Calu3 (cell line): Measurements from ENCODE around the gene RETREG1. TPM values are rescaled to one million over a fixed set of nuclear protein-coding genes. Genes with fewer than 3 reads are reported as not detected.
A peak's percentile ranks its signal among the peaks of the same experiment; 100 is the strongest.

Source experiments
- BruUV-seq: library from RNA; stranded (reverse); fragments of 400-500 nt; replicated peaks from 2 replicates; lab custom pipeline; 2021; lab: Mats Ljungman, UMichigan
- CTCF ChIA-PET: fragments of 300-600 bp; sonication (Branson Sonifier 250); formaldehyde crosslinking; loops from one replicate; lab custom pipeline; 2022; ENCODE audit warnings: antibody characterized with exemption; lab: Charles Lee
- DNase-seq: peaks from one replicate; pipeline ENCODE4 v3.0.0; 2022
- H3K27ac Mint-ChIP-seq: one replicate; pipeline ENCODE4 v1.8.0; 2022; ENCODE audit warnings: mixed read lengths; ENCODE audit not compliant: unreplicated experiment
- H3K27me3 Mint-ChIP-seq: one replicate; pipeline ENCODE4 v1.8.0; 2022; ENCODE audit warnings: mixed read lengths; ENCODE audit not compliant: unreplicated experiment
- H3K36me3 Mint-ChIP-seq: one replicate; pipeline ENCODE4 v1.8.0; 2022; ENCODE audit warnings: mild to moderate bottlenecking, moderate library complexity, mixed read lengths; ENCODE audit not compliant: insufficient read depth, unreplicated experiment
- H3K4me1 Mint-ChIP-seq: one replicate; pipeline ENCODE4 v1.8.0; 2022; ENCODE audit warnings: mild to moderate bottlenecking, low read depth, mixed read lengths; ENCODE audit not compliant: unreplicated experiment
- H3K4me3 Mint-ChIP-seq: one replicate; pipeline ENCODE4 v1.8.0; 2022; ENCODE audit warnings: mild to moderate bottlenecking, low read depth, moderate library complexity, mixed read lengths; ENCODE audit not compliant: unreplicated experiment
- H3K9me3 Mint-ChIP-seq: one replicate; pipeline ENCODE4 v1.8.0; 2022; ENCODE audit warnings: low read depth, mixed read lengths; ENCODE audit not compliant: unreplicated experiment
- CTCF ChIP-seq: fragments of 200-600 bp; IDR thresholded peaks from one replicate; pipeline ENCODE4 v1.8.0; 2022; ENCODE audit warnings: antibody characterized with exemption; ENCODE audit not compliant: unreplicated experiment
- intact Hi-C: fragments of 100-400 bp; cut with micrococcal nuclease; formaldehyde crosslinking; loops from one replicate; pipeline ENCODE4 v1.10.0; 2022; ENCODE audit not compliant: unreplicated experiment
- total RNA-seq: library from RNA; stranded (reverse); gene quantifications from 2 replicates; pipeline ENCODE4 v1.2.3, GENCODE V29; 2022

The RETREG1 gene
- total RNA-seq, 1 experiment from 2014 or later = 12.0 TPM

- intact Hi-C loops = loop anchor here (1.0 kb wide), 2 partner anchors 13 to 32 kb away; no protein-coding TSS in a partner anchor
Measured at GRCh38 chr5:16520841-16521240, 96.0 kb downstream of the RETREG1 start.

GRCh38 chr5:16519435-16519834 lies 97.4 kb downstream of the RETREG1 start:
- Mint-ChIP-seq H3K9me3 (no peaks in the 10 kb centered on the region), H3K27me3 (no peaks in the 10 kb centered on the region), H3K4me1 (peaks cover 32% of the 10 kb centered on the region), H3K4me3 (no peak overlapping the region), H3K36me3 (peaks cover 12% of the 10 kb centered on the region), H3K27ac (peak overlapping the region; percentile 39)
- CTCF ChIA-PET = no interaction called here
- no TSS peak for BruUV-seq
- intact Hi-C loops = no loop called here
- no peak for TF ChIP-seq CTCF
- DNase-seq = no peak

More at GRCh38 chr5:16520841-16521240, 96.0 kb downstream of the RETREG1 start:
- Mint-ChIP-seq H3K27ac (peak overlapping the region; percentile 90), H3K27me3 (no peaks in the 10 kb centered on the region), H3K9me3 (no peaks in the 10 kb centered on the region), H3K4me3 (peak overlapping the region; percentile 45), H3K36me3 (peaks cover 12% of the 10 kb centered on the region), H3K4me1 (peaks cover 39% of the 10 kb centered on the region)
- DNase-seq = peak; percentile 34
- no TSS peak for BruUV-seq
- TF ChIP-seq CTCF = no peak
- CTCF ChIA-PET = interaction anchor here (0.8 to 1.4 kb wide), 3 partner anchors 28 to 32 kb away, joined by 3 to 5 read pairs (median 3); no protein-coding TSS in a partner anchor

GRCh38 chr5:16518606-16519005 lies 98.2 kb downstream of the RETREG1 start:
- no peak for DNase-seq
- TF ChIP-seq CTCF = no peak
- intact Hi-C loops = no loop called here
- no peak overlapping the region for H3K27ac Mint-ChIP-seq
- peaks cover 32% of the 10 kb centered on the region for H3K4me1 Mint-ChIP-seq
- CTCF ChIA-PET = no interaction called here
- H3K4me3 Mint-ChIP-seq = no peak overlapping the region
- no TSS peak for BruUV-seq
- no peaks in the 10 kb centered on the region for H3K9me3 Mint-ChIP-seq
- H3K27me3 Mint-ChIP-seq = no peaks in the 10 kb centered on the region
- H3K36me3 Mint-ChIP-seq = peaks cover 7% of the 10 kb centered on the region

- no peak for TF ChIP-seq CTCF
- CTCF ChIA-PET = no interaction called here
- H3K27me3 Mint-ChIP-seq = no peaks in the 10 kb centered on the region
- H3K4me3 Mint-ChIP-seq = no peak overlapping the region
- intact Hi-C loops = no loop called here
- peaks cover 11% of the 10 kb centered on the region for H3K4me1 Mint-ChIP-seq
- DNase-seq = no peak
- BruUV-seq = no TSS peak
- peaks cover 2% of the 10 kb centered on the region for H3K9me3 Mint-ChIP-seq
- no peak overlapping the region for H3K27ac Mint-ChIP-seq
- no peaks in the 10 kb centered on the region for H3K36me3 Mint-ChIP-seq
Measured at GRCh38 chr5:16515532-16515931, 101.3 kb downstream of the RETREG1 start.
